Peyer's patch (tissue), 4 donors: ENCODE data around the gene CDC42BPG.

Source experiments
- CTCF ChIP-seq, 6 experiments: fragments of 450-650 bp in 4 of 6; fragments of 200-600 bp in 2 of 6; sonication (generic) in 1 of 6; IDR thresholded peaks; one replicate each; pipeline ENCODE4 v1.5.1; 2017 to 2019; ENCODE audit warnings: antibody characterized with exemption in 6 of 6, mild to moderate bottlenecking in 3 of 6, moderate library complexity in 1 of 6
- POLR2A ChIP-seq, 2 donors: fragments of 450-650 bp; IDR thresholded peaks; one replicate each; pipeline ENCODE4 v1.5.1; 2017; ENCODE audit warnings: antibody characterized with exemption in 2 of 2, mild to moderate bottlenecking in 2 of 2, moderate library complexity in 2 of 2

DNA sequence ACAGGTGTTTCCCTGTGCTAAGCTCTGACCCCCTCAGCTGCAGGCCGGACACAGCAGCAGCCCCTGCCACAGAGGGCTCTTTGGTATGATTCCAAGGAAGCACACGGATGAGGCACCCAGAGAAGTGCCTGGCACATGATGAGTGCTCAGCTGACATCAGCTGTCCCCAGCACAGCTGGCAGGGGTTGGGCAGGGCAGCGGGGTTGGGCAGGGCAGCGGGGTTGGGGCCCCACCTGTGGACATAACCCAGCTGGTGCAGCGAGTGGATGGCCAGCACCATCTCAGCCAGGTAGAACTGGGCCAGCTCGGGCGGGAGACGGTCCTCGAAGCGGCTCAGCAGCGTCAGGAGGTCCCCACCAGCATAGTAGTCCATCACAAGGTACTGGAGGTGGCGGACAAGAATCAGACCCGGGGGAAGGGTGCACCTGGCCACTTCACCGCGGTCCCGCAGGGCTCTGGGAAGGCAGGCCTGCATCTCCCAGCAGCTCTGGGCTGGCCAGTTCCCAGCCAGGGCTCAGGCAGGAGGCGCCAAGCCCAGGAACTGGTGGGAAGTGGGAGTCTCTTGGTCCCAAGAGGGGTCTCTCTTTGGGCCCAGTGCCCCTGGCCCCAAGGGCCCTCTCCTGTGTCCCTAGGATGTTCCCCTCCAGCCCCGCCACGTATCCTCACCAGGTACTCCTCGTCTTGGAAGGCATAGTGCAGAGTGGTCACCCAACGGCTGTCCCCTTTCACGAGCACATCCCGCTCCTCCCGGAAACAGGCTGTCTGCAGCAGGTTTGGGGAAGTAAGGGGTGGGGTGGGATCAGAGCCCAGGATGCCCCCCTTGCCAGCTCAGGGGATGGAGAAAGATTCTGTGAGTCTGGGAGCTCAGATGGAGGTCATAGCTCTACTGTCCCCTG, 4.3 kb downstream of the CDC42BPG start:
- TF ChIP-seq CTCF (IDR thresholded peaks at IDR 0.05) (no peak), POLR2A (IDR thresholded peaks at IDR 0.05) (no peak)
